Measurements from ENCODE around the gene PCSK6.

Gene PCSK6

GRCh38 chr15:101275018-101275417 lies 214.5 kb downstream of the PCSK6 start:
- DNase-seq (ENCODE audit: low read depth in 2 of 2) = no peak
- no peak for TF ChIP-seq CTCF (IDR thresholded peaks at IDR 0.05; ENCODE audit: low read depth, low read length)
- H3K4me3 ChIP-seq (replicated peaks in 1 of 2; ENCODE audit: low read depth in 2 of 2, low read length in 2 of 2) = no peak overlapping the region

DNA sequence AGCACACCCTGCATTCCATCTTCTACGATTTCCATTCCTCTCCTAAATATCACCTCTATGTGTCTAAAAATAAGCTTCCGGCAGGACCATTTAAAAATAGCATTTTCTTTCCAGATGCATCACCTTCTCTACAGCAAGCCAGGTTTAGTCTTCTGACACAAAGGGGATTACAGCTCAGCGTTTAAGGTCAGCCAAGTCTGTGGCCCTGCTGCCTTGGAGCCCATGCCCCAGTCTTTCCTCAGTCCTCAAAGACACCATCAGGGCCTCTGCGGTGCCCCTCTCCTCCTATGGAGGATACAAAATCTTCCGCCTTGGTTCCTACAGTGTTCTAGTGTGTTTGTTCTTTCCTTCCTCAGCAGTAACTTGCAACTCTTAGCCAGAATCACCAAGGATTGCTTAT lies 216.0 kb downstream of the PCSK6 start:
- no peak overlapping the region for H3K4me3 ChIP-seq (replicated peaks in 1 of 2; ENCODE audit: low read depth in 2 of 2, low read length in 2 of 2)
- no peak for TF ChIP-seq CTCF (IDR thresholded peaks at IDR 0.05; ENCODE audit: low read depth, low read length)

DNA sequence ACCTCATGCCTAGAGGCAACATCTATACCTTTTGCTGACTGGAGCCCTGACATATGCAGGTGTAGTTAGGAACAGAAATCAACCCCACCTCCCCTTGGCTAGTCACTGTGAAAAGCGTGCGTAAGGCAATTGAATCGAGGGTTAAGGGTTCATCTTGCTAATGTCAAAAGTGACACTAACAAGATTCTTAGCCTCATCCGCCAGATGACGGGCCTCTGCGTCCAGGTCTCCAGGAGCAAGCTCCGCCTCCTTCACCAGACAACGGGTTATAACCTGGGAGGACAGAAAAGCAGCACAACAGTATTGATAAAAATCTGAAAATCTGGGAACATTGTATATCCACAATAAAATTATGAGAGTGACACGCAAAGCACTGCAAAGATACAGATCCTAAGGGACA lies 216.9 kb downstream of the PCSK6 start:
- no peak overlapping the region for H3K4me3 ChIP-seq (replicated peaks in 1 of 2; ENCODE audit: low read depth in 2 of 2, low read length in 2 of 2)
- DNase-seq (ENCODE audit: low read depth in 2 of 2) = no peak
- TF ChIP-seq CTCF (IDR thresholded peaks at IDR 0.05; ENCODE audit: low read depth, low read length) = no peak

More for the DNA sequence above, 216.0 kb downstream of the PCSK6 start:
- no peak for DNase-seq (ENCODE audit: low read depth in 2 of 2)

DNA sequence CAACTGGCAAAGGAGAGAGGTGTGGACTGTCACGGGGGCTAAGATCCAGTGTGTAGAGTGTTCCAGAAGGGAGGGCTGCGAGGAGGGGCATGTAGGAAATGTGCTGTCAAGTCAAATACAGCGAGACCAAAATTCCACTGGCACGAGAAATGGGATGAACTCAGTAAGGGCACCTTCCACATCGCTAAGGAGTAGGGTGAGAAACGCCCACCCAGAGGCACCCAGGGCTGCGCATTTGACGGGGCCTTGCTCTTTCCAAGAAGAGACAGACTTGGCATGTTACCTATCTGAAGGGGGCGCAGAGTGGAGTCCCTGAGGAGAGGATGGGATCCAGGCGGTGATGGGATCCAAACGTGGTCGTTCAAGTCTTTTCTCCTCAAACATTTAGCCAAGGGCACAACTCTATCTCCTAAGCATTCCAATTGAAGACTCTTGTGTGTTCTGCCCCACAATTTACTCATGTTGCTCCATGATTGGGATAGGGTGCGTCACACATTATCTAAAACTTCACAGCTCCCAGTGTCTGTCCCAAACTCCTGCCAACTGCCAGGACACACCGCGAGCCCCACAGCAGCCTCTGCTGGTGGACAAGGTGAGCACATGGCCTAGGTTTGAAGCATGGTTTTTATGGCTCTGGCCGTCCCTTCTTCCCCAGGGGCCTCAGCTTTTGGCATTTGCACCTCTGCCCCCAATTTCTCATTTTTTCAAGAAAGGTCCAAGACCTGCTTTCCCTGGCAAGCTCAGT lies 219.9 kb downstream of the PCSK6 start:
- peak; percentile 57 for TF ChIP-seq CTCF (IDR thresholded peaks at IDR 0.05; ENCODE audit: low read depth, low read length)
- peak; percentile 46 to 49 for DNase-seq (ENCODE audit: low read depth in 2 of 2)
- H3K4me3 ChIP-seq (replicated peaks in 1 of 2; ENCODE audit: low read depth in 2 of 2, low read length in 2 of 2) = no peak overlapping the region

- peak; percentile 79 to 89 for DNase-seq (ENCODE audit: low read depth in 2 of 2)
- no peak for TF ChIP-seq CTCF (IDR thresholded peaks at IDR 0.05; ENCODE audit: low read depth, low read length)
- H3K4me3 ChIP-seq (replicated peaks in 1 of 2; ENCODE audit: low read depth in 2 of 2, low read length in 2 of 2) = no peak overlapping the region
Observed at GRCh38 chr15:101267320-101268104, 222.0 kb downstream of the PCSK6 start.

- no peak overlapping the region for H3K4me3 ChIP-seq (replicated peaks in 1 of 2; ENCODE audit: low read depth in 2 of 2, low read length in 2 of 2)
- TF ChIP-seq CTCF (IDR thresholded peaks at IDR 0.05; ENCODE audit: low read depth, low read length) = no peak
- DNase-seq (ENCODE audit: low read depth in 2 of 2) = no peak
Observed at GRCh38 chr15:101266787-101267186, 222.7 kb downstream of the PCSK6 start.

All from cardiac fibroblast (primary cell).